Measurements from ENCODE around the gene BABAM2.

BABAM2 gene

GRCh38 chr2:28035816-28036215 is 145.3 kb downstream of the BABAM2 start:
- no peak for DNase-seq

GRCh38 chr2:28036307-28036706 is 145.8 kb downstream of the BABAM2 start:
- DNase-seq, result no peak

- DNase-seq, result no peak
Observed at GRCh38 chr2:28038722-28039121, 148.2 kb downstream of the BABAM2 start.

- no peak for DNase-seq
Observed at GRCh38 chr2:28045676-28046351, 155.3 kb downstream of the BABAM2 start.

GRCh38 chr2:28046921-28047320 is 156.4 kb downstream of the BABAM2 start:
- DNase-seq, result no peak

GRCh38 chr2:28047681-28048080 is 157.2 kb downstream of the BABAM2 start:
- DNase-seq, result no peak

GRCh38 chr2:28048341-28048740 is 157.8 kb downstream of the BABAM2 start:
- no peak for DNase-seq

GRCh38 chr2:28049416-28049815 is 158.9 kb downstream of the BABAM2 start:
- DNase-seq, result no peak

GRCh38 chr2:28049899-28050298 is 159.4 kb downstream of the BABAM2 start:
- DNase-seq, result no peak

GRCh38 chr2:28052691-28053090 is 162.2 kb downstream of the BABAM2 start:
- DNase-seq, result no peak

- DNase-seq, result no peak
Observed at GRCh38 chr2:28053597-28053996, 163.1 kb downstream of the BABAM2 start.

GRCh38 chr2:28054916-28055315 is 164.4 kb downstream of the BABAM2 start:
- no peak for DNase-seq

- DNase-seq, result no peak
Observed at GRCh38 chr2:28055325-28055970, 164.9 kb downstream of the BABAM2 start.

GRCh38 chr2:28058791-28059190 is 168.3 kb downstream of the BABAM2 start:
- DNase-seq, result no peak

- DNase-seq, result no peak
Observed at GRCh38 chr2:28062867-28063266, 172.3 kb downstream of the BABAM2 start.

GRCh38 chr2:28063492-28063962 is 173.0 kb downstream of the BABAM2 start:
- no peak for DNase-seq

- no peak for DNase-seq
Observed at GRCh38 chr2:28067602-28068001, 177.1 kb downstream of the BABAM2 start.

GRCh38 chr2:28068088-28068487 is 177.6 kb downstream of the BABAM2 start:
- no peak for DNase-seq

GRCh38 chr2:28068527-28068926 is 178.0 kb downstream of the BABAM2 start:
- DNase-seq, result no peak

GRCh38 chr2:28071221-28071620 is 180.7 kb downstream of the BABAM2 start:
- DNase-seq, result no peak

- no peak for DNase-seq
Observed at GRCh38 chr2:28074137-28074536, 183.6 kb downstream of the BABAM2 start.

- no peak for DNase-seq
Observed at GRCh38 chr2:28080911-28081310, 190.4 kb downstream of the BABAM2 start.

GRCh38 chr2:28082131-28082530 is 191.6 kb downstream of the BABAM2 start:
- DNase-seq, result no peak

- no peak for DNase-seq
Observed at GRCh38 chr2:28083476-28083875, 192.9 kb downstream of the BABAM2 start.

GRCh38 chr2:28084564-28084963 is 194.0 kb downstream of the BABAM2 start:
- DNase-seq, result no peak

Data from activated CD4-positive, alpha-beta T cell treated with anti-CD3 and anti-CD28 coated beads for 4 hours (primary cell).